Measurements from ENCODE around the gene GSK3B.
A peak's percentile ranks its signal among the peaks of the same experiment; 100 is the strongest.

Gene GSK3B

DNA sequence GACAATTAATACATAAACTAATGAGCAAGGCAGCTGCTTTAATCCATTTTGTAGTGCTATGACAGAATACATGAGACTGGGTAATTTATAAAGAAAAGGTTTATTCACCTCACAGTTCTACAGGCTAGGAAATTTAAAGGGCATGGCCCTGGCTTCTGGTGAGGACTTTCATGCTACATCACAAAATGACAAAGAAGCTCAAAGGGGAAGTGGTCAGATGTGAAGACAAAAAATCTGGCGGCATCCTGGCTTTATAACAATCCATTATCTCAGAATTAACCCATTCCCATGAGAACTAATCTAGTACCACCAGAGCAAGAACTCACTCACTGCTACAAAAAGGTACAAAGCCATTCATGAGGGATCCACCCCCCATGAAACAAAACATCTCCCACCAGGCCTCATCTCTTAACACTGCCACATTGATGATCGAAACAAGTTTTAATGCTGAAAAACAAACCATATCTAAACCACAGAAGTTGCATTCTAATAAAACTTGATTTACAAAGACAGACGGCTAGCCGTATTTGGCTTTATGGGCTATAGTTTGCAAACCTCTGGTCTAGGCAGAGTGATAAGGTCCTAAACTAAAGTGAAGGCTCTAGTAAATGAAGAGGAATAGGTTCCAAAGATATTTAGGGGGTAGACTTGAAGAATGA lies 44.2 kb downstream of the GSK3B start:
- no peak for ATAC-seq
- no peak for DNase-seq
- Mint-ChIP-seq H3K27ac (no peak overlapping the region), H3K27me3 (no peaks in the 10 kb centered on the region), H3K4me1 (peaks cover 54% of the 10 kb centered on the region), H3K9me3 (peaks cover 16 to 19% of the 10 kb centered on the region in 2 donors), H3K4me3 (peak overlapping the region in 1 of 2 donors; percentile 4)

GRCh38 chr3:120049072-120049471 lies 45.2 kb downstream of the GSK3B start:
- H3K27me3 Mint-ChIP-seq, result no peaks in the 10 kb centered on the region
- peaks cover 50% of the 10 kb centered on the region for H3K4me1 Mint-ChIP-seq
- peaks cover 13 to 16% of the 10 kb centered on the region in 2 donors for H3K9me3 Mint-ChIP-seq
- H3K4me3 Mint-ChIP-seq, result no peak overlapping the region
- no peak for DNase-seq
- no peak for ATAC-seq
- H3K27ac Mint-ChIP-seq, result peak overlapping the region in 1 of 2 donors; percentile 40

DNA sequence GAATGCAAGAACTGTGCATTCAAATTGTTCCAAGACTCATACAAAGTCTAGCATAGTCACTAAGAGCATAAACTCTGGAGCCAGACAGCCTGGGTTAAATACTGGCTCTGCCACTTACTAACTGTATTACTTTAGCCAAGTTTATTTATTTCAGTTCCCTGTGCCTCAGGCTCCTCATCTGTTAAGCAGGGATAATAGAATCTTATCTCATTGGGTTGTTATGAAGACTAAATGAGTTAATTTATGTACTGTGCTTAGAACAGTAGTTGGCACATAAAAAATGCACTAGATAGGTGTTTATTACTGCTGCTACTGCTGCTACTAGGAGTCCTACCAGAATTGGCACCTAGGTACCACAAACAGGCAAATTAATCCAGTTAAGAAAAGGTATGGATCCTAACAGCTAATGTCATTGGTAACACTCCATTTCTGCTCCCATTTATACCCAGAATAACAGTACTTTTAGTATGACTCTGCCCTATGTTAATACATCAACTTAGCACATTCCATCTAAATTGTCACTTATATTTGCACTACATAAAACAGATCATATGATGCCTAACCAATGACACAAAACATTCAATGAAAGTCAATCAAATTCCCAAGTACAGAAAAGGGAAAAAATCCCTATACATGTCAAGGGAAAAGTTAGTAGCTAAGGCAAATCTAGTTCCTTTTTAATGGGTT lies 45.7 kb downstream of the GSK3B start:
- ATAC-seq (no peak), DNase-seq (no peak)
- Mint-ChIP-seq H3K27ac (no peak overlapping the region), H3K4me3 (no peak overlapping the region), H3K9me3 (peaks cover 19 to 20% of the 10 kb centered on the region in 2 donors), H3K4me1 (peaks cover 51% of the 10 kb centered on the region), H3K27me3 (no peaks in the 10 kb centered on the region)

GRCh38 chr3:120047686-120048085 lies 46.6 kb downstream of the GSK3B start:
- Mint-ChIP-seq H3K4me1 (peaks cover 55% of the 10 kb centered on the region), H3K9me3 (peaks cover 25 to 27% of the 10 kb centered on the region in 2 donors), H3K4me3 (no peak overlapping the region), H3K27ac (no peak overlapping the region), H3K27me3 (no peaks in the 10 kb centered on the region)
- DNase-seq (no peak), ATAC-seq (no peak)

- H3K27ac Mint-ChIP-seq, result peak overlapping the region in 1 of 2 donors; percentile 59
- DNase-seq (no peak), ATAC-seq (no peak)
- H3K4me1 Mint-ChIP-seq, result peaks cover 14% of the 10 kb centered on the region
- H3K9me3 Mint-ChIP-seq, result peaks cover 49 to 59% of the 10 kb centered on the region in 2 donors
- H3K4me3 Mint-ChIP-seq, result no peak overlapping the region
- H3K27me3 Mint-ChIP-seq, result no peaks in the 10 kb centered on the region
These were observed 53.4 kb downstream of the GSK3B start for GRCh38 chr3:120040813-120041377.

GRCh38 chr3:120039642-120040610 lies 54.3 kb downstream of the GSK3B start:
- Mint-ChIP-seq H3K9me3 (peaks cover 40 to 50% of the 10 kb centered on the region in 2 donors), H3K4me3 (no peak overlapping the region), H3K4me1 (peaks cover 14% of the 10 kb centered on the region), H3K27me3 (no peaks in the 10 kb centered on the region), H3K27ac (no peak overlapping the region)
- ATAC-seq, result no peak
- no peak for DNase-seq

GRCh38 chr3:120033596-120033995 lies 60.7 kb downstream of the GSK3B start:
- H3K4me1 Mint-ChIP-seq, result peaks cover 23% of the 10 kb centered on the region
- ATAC-seq, result no peak
- peaks cover 4 to 9% of the 10 kb centered on the region in 2 donors for H3K9me3 Mint-ChIP-seq
- DNase-seq, result no peak
- no peak overlapping the region for H3K27ac Mint-ChIP-seq
- no peak overlapping the region for H3K4me3 Mint-ChIP-seq
- H3K27me3 Mint-ChIP-seq, result no peaks in the 10 kb centered on the region

GRCh38 chr3:120031561-120031960 lies 62.7 kb downstream of the GSK3B start:
- Mint-ChIP-seq H3K27ac (no peak overlapping the region), H3K9me3 (peaks cover 4 to 9% of the 10 kb centered on the region in 2 donors), H3K27me3 (no peaks in the 10 kb centered on the region), H3K4me3 (no peak overlapping the region), H3K4me1 (peaks cover 30% of the 10 kb centered on the region)
- ATAC-seq (no peak), DNase-seq (no peak)

- Mint-ChIP-seq H3K27ac (no peak overlapping the region), H3K4me3 (no peak overlapping the region), H3K27me3 (no peaks in the 10 kb centered on the region), H3K4me1 (peaks cover 48% of the 10 kb centered on the region), H3K9me3 (peaks cover 4 to 9% of the 10 kb centered on the region in 2 donors)
- ATAC-seq (no peak), DNase-seq (no peak)
These were observed 64.5 kb downstream of the GSK3B start for GRCh38 chr3:120029749-120030148.

- DNase-seq, result no peak
- H3K4me3 Mint-ChIP-seq, result no peak overlapping the region
- H3K9me3 Mint-ChIP-seq, result peaks cover under 1 to 2% of the 10 kb centered on the region in 2 donors
- H3K4me1 Mint-ChIP-seq, result peaks cover 48% of the 10 kb centered on the region
- no peak overlapping the region for H3K27ac Mint-ChIP-seq
- H3K27me3 Mint-ChIP-seq, result no peaks in the 10 kb centered on the region
- ATAC-seq, result no peak
These were observed 65.8 kb downstream of the GSK3B start for GRCh38 chr3:120028271-120029047.

DNA sequence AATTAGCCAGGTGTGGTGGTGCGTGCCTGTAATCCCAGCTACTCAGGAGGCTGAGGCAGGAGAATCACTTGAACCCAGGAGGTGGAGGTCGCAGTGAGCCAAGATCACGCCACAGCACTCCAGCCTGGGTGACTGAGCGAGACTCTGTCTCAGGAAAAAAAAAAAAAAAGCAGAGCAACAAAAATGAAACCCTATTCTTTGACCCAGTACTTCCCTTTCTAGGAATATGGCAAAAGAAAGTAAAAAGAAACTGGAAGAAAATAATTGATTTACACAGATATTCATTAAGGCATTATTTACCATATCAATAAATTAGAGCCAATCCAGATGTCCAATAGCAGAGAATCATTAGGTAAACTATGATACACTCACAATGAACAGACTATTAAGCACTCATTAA lies 67.0 kb downstream of the GSK3B start:
- H3K9me3 Mint-ChIP-seq, result no peaks in the 10 kb centered on the region
- DNase-seq (no peak), ATAC-seq (no peak)
- no peak overlapping the region for H3K4me3 Mint-ChIP-seq
- H3K27me3 Mint-ChIP-seq, result no peaks in the 10 kb centered on the region
- H3K4me1 Mint-ChIP-seq, result peaks cover 59% of the 10 kb centered on the region
- no peak overlapping the region for H3K27ac Mint-ChIP-seq

GRCh38 chr3:120025520-120025919 lies 68.7 kb downstream of the GSK3B start:
- no peaks in the 10 kb centered on the region for H3K27me3 Mint-ChIP-seq
- ATAC-seq, result peak; percentile 81
- H3K4me1 Mint-ChIP-seq, result peaks cover 73% of the 10 kb centered on the region
- peak overlapping the region in 1 of 2 donors; percentile 29 for H3K27ac Mint-ChIP-seq
- no peaks in the 10 kb centered on the region for H3K9me3 Mint-ChIP-seq
- DNase-seq, result no peak
- peak overlapping the region in 1 of 2 donors; percentile 7 for H3K4me3 Mint-ChIP-seq

DNA sequence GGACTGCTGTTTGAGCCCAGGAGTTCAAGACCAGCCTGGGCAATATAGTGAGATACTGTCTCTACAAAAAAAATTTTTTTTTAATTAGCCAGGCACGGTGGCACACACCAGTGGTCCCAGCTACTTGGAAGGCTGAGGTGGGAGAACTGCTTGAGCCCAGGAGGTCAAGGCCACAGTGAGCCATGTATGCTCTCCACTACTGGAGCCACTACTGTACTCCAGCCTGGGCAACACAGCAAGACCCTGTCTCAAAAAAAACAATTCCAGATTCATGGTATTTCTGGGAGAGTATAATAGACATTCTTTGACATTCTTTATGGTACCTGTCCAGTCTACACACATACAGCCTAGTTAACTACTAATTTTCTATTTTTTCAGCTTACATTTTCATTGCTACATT lies 70.1 kb downstream of the GSK3B start:
- Mint-ChIP-seq H3K27me3 (no peaks in the 10 kb centered on the region), H3K9me3 (no peaks in the 10 kb centered on the region), H3K4me3 (no peak overlapping the region), H3K4me1 (peaks cover 74% of the 10 kb centered on the region), H3K27ac (no peak overlapping the region)
- DNase-seq (no peak), ATAC-seq (no peak)

- Mint-ChIP-seq H3K4me1 (peaks cover 71% of the 10 kb centered on the region), H3K4me3 (no peak overlapping the region), H3K27ac (no peak overlapping the region), H3K9me3 (no peaks in the 10 kb centered on the region), H3K27me3 (no peaks in the 10 kb centered on the region)
- DNase-seq (no peak), ATAC-seq (no peak)
These were observed 71.5 kb downstream of the GSK3B start for GRCh38 chr3:120022729-120023128.

DNA sequence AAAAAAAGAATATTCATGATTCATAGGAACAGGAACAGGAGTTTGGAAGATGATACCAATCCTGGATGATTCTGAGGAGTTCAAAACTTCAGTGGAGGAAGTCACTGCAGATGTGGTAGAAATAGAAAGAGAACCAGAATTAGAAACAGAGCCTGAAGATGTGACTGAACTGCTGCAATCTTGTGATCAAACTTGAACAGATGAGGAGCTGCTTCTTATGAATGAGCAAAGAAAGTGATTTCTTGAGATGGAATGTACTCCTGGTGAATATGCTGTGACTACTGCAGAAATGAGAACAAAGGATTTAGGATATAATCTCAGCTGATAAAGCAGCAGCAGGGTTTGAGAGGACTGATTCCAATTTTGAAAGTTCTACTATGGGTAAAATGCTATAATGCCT lies 72.7 kb downstream of the GSK3B start:
- peaks cover 74% of the 10 kb centered on the region for H3K4me1 Mint-ChIP-seq
- H3K9me3 Mint-ChIP-seq, result no peaks in the 10 kb centered on the region
- ATAC-seq (no peak), DNase-seq (no peak)
- no peak overlapping the region for H3K27ac Mint-ChIP-seq
- no peaks in the 10 kb centered on the region for H3K27me3 Mint-ChIP-seq
- no peak overlapping the region for H3K4me3 Mint-ChIP-seq

Data from stimulated activated naive CD8-positive, alpha-beta T cell treated with anti-CD3 and anti-CD28 coated beads, Interleukin-15, amount 100 ng/mL, for 72 hours (primary cell).